Measurements from ENCODE around the gene MOCS1. TPM values are rescaled to one million over a fixed set of nuclear protein-coding genes. Genes with fewer than 3 reads are reported as not detected.

MOCS1 gene
- total and polyA plus RNA-seq, 12 donors, result 15.9 to 40.0 (median 20.9) TPM

DNA sequence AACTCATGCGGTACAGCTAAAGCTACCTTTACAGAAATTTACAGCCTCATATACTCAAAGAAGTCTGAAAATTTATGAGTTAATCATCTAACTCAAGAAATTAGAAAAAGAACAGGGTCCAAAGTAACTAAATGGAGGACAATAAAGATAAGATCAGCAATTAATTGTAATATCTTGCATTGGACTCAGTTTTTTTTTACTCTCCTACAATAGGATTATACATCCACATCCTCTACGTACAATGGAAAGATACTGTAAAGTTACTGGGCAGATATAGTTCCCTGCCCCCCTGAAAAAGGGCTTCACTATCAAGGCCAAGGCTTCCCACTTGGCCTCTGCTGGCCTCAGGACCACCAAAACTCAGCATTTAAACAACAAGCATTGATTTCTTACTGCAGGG lies 31.5 kb upstream of the MOCS1 start:
- 88 to 94% methylated on average over 2 of the region's 2 CpGs for WGBS, 2 donors
- Histone ChIP-seq H3K4me1 (no peaks in the 10 kb centered on the region), H3K9me3 (no peaks in the 10 kb centered on the region), H3K36me3 (no peaks in the 10 kb centered on the region), H3K4me3 (no peak overlapping the region), H3K27ac (no peak overlapping the region), H3K27me3 (peaks cover 0 to 21% (median 9%) of the 10 kb centered on the region in 7 donors)
- intact Hi-C loops (cut with DNase I), result no loop called here
- ATAC-seq (no peak), DNase-seq (no peak)
- TF ChIP-seq, protein P1, sequence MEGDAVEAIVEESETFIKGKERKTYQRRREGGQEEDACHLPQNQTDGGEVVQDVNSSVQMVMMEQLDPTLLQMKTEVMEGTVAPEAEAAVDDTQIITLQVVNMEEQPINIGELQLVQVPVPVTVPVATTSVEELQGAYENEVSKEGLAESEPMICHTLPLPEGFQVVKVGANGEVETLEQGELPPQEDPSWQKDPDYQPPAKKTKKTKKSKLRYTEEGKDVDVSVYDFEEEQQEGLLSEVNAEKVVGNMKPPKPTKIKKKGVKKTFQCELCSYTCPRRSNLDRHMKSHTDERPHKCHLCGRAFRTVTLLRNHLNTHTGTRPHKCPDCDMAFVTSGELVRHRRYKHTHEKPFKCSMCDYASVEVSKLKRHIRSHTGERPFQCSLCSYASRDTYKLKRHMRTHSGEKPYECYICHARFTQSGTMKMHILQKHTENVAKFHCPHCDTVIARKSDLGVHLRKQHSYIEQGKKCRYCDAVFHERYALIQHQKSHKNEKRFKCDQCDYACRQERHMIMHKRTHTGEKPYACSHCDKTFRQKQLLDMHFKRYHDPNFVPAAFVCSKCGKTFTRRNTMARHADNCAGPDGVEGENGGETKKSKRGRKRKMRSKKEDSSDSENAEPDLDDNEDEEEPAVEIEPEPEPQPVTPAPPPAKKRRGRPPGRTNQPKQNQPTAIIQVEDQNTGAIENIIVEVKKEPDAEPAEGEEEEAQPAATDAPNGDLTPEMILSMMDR (IDR thresholded peaks at IDR 0.05), result no peak

DNA sequence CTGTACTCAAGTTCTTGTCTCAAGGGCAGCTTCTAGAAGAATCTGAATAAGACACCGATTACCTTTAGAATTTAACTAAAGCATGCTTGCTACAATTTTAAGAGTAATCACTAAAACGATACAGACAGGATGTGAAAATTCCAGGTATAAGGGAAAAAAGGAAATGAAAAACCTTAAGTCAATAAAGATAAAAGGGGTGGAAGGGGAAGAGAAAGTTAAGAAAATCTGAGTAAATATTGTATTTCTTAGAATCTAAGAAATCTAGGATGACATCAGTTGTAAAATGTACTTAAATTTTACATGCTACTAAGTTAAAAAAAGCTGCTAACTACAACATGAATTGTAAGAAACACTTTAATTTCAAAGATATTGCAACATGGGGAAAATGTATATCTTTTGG lies 30.3 kb upstream of the MOCS1 start:
- no peak for ATAC-seq
- intact Hi-C loops (cut with DNase I), result no loop called here
- 68 to 79% methylated on average over 2 of the region's 2 CpGs for WGBS, 2 donors

DNA sequence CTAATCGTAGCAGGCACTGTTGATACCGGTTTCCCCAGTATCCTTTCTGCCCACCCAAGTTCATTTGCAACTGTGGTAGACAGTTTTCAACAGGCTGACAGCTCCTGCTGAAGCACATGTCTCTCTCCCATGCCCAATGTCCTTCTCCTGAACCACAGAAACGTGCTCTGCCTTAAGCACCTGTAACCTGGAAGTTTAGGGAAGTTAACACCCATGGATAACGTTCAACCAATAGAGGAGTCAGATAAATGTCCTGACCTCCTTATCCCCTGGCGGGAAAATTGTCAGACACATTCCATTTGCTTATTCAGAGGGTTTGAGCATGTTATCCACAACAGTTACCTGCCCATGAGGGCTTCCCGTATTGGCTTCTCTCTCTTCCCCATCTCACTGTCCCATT lies 29.8 kb upstream of the MOCS1 start:
- Histone ChIP-seq H3K27me3 (peaks cover 0 to 21% (median 9%) of the 10 kb centered on the region in 7 donors), H3K4me3 (no peak overlapping the region), H3K4me1 (no peaks in the 10 kb centered on the region), H3K9me3 (peaks cover 0 to 7% (median 0%) of the 10 kb centered on the region in 11 donors), H3K36me3 (no peaks in the 10 kb centered on the region), H3K27ac (no peak overlapping the region)
- TF ChIP-seq, protein P1 (IDR thresholded peaks at IDR 0.05), result no peak
- 53 to 61% methylated on average over 6 of the region's 6 CpGs for WGBS, 2 donors
- DNase-seq, result no peak
- ATAC-seq, result no peak
- intact Hi-C loops (cut with DNase I), result no loop called here

More for the DNA sequence above, 30.3 kb upstream of the MOCS1 start:
- Histone ChIP-seq H3K27ac (no peak overlapping the region), H3K4me3 (no peak overlapping the region), H3K27me3 (peaks cover 0 to 21% (median 9%) of the 10 kb centered on the region in 7 donors), H3K4me1 (no peaks in the 10 kb centered on the region), H3K9me3 (peaks cover 0 to 7% (median 0%) of the 10 kb centered on the region in 11 donors), H3K36me3 (no peaks in the 10 kb centered on the region)
- TF ChIP-seq, protein P1 (IDR thresholded peaks at IDR 0.05), result no peak
- DNase-seq, result no peak

DNA sequence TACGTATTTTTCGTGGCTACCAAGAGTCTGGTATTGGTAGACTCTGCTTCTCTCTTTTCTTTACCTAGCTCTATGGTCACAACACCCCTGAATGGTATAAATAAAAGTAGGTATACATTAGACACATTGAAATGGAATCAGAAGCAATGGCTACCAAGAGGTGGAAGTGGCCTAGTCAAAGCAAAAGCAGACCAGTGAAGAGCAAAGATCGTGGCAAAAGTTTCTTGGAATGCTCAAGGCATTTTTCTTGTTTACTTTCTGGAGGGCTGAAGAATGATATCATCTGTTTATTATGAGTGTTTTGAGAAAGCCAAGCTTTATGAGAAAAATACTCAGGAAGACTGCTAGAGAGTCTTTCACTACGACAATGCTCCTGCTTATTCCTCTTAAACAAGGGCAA lies 28.6 kb upstream of the MOCS1 start:
- 74 to 83% methylated on average over 4 of the region's 4 CpGs for WGBS, 2 donors
- TF ChIP-seq, protein P1 (IDR thresholded peaks at IDR 0.05), result no peak
- ATAC-seq (no peak), DNase-seq (no peak)
- peaks cover 0 to 21% (median 9%) of the 10 kb centered on the region in 7 donors for H3K27me3 ChIP-seq
- H3K27ac ChIP-seq, result peak overlapping the region in 3 of 10 donors; percentile 24 to 39 (median 26)
- H3K4me1 ChIP-seq, result no peaks in the 10 kb centered on the region
- intact Hi-C loops (cut with DNase I), result no loop called here
- no peak overlapping the region for H3K4me3 ChIP-seq
- H3K36me3 ChIP-seq, result no peaks in the 10 kb centered on the region
- H3K9me3 ChIP-seq, result peaks cover 0 to 7% (median 0%) of the 10 kb centered on the region in 11 donors
